NCI-H2081 treated with DMSO at 0.1 percent for 48 hours (cell line): ENCODE data around the gene CNST.
A peak's percentile ranks its signal among the peaks of the same experiment; 100 is the strongest.
"Not testable (repeated sequence)": the region's sequence is repeated elsewhere in the genome, so short reads cannot be mapped to it uniquely, and the experiment has no call there.

ENCODE experiments used
- DNase-seq: peaks from one replicate; lab custom pipeline; 2025; lab: John Stamatoyannopoulos, UW

Gene CNST

DNA sequence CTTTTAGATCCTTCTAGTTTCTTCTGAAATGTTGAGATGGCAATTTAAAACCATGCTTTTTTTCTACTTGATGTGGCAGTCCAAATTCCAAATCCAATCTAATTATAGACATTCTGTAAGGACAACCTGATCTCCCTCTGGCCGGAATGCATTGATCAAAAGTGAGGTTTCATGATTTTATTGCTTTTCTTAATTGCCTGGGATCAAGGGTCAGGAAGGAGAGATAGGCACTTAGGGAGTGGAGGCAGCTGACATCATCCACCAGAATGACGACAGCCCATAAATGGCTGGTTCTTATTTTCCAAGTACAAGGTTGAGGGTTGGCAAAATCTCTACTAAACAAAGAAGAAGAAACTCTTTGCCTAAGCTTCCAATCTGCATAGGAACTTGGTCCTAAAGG, 111.6 kb downstream of the CNST start:
- DNase-seq = no peak

DNA sequence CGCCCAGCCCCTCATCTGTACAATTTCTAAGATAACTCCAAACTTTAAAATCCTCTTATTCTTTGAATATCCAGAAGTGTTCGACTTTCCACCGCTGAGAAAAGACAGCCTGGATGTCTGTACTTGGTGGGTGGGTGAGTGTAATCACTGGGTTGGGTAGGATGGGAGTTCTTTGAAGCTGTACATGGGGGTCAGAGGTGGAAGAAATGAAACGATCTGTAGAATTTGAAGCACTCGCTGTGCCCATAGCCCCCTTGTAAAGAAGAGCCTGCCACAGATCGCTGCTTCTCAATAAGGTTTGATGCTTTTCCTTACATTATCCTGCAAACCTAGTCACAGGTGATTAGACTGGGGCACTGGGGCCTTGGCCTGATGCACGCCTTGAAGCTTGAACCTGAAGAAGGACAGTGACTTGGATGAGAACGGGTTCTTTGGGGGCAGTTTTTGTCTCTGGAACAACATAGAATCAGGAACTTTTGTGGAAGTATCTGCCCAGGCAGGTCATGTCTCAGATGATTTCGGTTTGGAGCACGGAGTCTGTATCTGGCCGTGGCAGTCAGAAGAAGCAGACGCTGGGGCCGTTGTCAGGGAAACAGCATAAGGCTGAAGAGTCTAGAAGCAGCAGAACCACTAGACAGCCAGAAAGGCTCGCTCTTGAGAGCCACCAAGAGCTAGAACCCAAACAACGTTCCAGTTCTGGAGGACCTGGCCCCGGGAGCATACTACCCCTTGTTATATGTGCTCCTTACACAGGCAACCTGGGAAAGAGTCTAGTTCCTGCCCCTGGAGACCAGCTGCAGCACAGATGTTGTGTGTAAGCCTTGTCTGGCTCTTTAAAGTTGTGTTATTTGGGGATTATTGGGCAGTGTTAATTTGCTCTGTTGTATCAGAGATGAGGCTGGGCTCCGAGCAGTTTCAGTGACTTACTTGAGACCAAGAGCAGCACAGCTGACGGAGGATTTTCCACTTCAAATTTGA, 112.8 kb downstream of the CNST start:
- no peak for DNase-seq

DNA sequence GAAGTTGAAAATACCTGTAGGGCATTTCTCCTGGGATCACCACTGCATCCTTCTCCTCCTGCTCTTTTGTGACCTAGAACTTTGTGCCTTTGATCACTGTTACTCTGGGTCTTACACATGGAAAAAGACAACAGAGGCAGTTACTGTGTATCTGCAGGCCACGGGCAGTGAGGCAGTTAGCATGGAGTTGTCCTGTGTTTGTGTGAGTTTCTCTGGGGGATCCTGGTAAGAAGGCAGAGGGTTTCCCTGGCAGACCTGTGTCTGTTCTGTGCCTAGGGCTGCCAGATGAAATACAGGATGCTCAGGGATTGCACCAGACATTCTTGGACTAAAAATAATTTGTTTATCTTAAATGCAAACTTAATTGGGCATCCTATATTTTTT, 113.5 kb downstream of the CNST start:
- DNase-seq = no peak

DNA sequence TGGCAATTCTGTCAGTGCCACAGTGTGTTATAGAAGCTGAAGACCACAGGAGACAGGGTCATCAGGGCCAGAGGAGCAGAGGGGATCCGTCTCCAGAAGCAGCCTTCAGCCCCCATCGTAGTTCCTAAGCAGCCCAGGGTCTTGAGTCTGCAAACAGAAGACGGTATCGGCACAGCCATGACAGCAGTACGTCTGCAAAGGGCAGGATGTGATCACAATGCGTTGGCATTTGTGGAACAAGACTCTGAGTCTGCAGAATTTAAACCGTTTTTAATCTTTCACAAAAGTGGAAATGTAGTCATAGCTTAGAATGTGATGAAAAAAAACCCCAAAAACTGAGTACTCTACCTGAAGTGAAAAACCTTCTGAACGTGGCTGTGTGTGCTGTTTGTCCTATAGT, 113.9 kb downstream of the CNST start:
- no peak for DNase-seq

DNA sequence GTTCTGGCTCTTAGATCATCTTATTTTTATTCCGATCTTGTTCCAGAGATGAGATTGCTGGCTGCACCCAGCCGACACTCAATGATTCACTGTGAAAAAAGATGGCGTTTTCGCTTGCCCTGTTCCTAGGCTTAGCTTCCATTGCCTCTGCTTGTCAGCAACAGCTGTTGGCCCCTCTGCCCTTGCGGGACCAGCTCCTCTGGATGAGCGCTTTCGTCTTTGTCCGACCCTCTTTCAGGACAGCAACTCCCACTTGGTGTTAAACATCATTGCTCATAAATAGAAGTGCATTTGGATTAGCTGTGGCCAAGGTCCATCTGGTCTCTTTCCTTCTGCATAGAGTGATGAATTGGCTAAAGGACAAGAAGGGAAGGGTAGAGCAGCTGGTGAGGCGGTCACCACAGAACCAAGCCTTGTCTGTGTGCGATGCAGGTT, 114.5 kb downstream of the CNST start:
- no peak for DNase-seq

DNA sequence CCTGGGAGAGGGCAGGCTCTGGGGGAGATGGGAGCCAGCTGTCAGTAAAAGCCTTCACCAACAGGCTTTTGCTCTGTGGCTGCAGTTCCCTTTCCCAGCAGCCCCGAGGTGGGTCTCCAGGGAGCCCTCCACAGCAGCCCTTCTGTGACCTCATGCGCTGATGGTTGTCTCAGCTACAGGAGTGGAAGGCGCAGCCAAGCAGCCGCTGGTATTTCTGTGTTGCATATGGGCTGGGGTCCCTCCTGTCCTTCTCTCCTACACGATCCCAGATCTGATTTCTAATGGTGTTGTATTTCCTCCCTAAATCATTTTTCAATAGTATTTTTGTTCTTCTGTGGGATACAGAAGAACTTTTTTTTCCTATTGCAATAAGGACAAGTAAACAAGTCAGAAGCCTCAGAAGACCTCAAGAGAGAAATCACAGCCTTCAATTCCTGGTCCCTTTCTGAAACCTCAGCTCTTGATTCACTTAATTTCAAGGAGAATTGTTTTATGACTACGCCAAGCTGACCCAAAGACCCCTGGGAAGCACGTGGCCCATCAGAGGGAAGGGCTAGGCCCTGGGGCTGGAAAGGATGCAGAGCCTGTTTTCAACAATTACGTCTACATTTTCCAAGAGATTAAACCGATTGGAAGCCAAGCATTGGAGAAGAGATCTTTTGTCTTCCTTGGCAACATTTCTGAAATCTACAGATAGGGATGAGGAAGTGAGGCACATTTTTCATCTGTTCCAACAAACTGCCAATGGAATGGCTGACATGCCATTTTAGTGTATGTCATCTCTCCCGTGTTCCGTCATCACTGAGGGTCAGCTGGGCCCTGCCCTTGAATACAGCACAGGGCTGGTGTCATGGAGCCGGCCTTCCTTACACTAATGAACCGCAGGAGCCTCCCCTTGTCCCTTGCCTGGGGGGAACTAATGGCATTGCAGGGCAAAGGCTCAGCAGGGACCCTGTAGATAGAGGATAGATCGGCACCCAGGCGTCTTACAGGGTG, 115.9 kb downstream of the CNST start:
- DNase-seq = no peak

DNA sequence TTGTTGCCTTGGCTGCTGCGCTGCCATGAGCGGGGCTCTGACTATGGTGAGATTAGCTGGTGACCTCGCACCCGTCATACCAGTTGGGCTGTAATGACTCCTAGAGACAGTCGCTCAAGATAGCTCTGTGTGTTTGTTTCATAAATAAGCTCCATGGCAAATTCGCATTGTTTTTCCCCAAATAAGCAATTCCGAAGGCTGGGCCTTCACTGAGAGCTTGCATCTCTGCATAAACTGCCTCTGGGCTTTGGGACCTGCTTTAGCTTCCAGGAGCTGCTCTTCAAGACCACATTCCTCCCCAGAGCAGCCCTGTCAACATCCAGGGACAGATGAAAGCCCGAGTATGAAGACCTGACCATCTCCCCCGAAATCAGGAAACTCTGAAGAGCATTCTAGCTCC, 117.3 kb downstream of the CNST start:
- no peak for DNase-seq

DNA sequence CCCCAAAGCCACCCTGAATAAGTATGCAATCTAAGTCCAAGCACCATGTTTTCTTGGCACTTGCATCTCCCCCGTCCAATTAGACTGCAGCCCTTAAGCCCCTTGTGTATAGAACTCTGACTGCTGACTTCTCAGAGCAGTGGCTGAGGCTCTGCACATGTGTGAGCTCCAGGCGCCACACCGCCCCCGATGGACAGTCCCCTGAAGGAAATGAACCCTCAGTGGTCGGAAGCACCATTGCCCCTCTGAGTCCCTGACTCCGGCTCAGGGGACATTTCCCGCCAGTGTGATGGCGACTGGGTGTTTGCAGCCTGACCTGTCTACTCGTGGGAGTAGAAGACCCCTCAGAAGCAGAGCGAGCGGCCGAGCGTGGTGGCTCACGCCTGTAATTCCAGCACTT, 120.7 kb downstream of the CNST start:
- DNase-seq = no peak

DNA sequence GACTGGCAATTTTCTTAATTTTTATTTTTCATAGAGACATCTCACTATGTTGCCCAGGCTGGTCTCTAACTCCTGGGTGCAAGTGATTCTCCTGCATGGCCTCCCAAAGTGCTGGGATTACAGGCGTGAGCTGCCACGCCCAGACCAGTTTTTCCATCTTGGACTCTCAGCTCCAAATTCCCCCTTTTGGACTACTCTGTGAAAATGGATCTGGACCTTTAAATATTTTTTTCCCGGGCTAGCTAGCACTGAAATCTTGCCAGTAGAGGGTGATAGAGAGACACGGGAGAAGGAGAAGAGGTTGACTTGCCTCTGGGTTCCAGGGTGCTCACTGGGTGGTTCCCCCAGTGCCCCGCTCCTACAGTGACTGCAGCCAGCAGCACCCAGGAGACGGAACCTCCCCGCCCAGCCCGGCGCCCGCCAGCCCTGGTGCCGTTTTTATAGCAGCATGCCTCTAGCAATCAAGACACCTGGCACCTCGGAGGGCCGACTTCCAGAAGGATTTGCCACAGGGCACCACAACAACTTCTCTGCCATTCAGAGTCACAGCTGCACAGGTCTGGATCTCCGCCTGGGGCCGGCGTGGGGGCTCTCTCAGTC, 123.3 kb downstream of the CNST start:
- peak; percentile 80 for DNase-seq

DNA sequence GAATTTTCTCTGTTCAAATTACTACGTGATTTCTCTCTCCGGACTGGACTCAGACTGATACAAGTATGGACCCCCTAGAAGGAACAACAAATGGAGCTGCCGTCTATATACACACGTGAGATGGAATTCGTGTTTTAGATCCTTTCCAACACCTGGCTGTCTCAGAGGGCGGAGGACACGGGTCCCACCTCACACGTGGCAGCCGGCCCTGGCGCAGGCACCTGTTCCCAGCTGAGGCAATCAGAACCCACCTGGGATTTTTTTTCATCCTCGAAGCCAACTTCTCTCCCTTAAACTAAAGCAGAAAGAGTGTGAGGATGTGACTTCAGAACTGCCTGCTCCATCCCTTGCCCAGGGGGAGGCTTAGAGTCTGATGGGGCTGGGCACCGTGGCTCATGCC, 123.8 kb downstream of the CNST start:
- DNase-seq = no peak

DNA sequence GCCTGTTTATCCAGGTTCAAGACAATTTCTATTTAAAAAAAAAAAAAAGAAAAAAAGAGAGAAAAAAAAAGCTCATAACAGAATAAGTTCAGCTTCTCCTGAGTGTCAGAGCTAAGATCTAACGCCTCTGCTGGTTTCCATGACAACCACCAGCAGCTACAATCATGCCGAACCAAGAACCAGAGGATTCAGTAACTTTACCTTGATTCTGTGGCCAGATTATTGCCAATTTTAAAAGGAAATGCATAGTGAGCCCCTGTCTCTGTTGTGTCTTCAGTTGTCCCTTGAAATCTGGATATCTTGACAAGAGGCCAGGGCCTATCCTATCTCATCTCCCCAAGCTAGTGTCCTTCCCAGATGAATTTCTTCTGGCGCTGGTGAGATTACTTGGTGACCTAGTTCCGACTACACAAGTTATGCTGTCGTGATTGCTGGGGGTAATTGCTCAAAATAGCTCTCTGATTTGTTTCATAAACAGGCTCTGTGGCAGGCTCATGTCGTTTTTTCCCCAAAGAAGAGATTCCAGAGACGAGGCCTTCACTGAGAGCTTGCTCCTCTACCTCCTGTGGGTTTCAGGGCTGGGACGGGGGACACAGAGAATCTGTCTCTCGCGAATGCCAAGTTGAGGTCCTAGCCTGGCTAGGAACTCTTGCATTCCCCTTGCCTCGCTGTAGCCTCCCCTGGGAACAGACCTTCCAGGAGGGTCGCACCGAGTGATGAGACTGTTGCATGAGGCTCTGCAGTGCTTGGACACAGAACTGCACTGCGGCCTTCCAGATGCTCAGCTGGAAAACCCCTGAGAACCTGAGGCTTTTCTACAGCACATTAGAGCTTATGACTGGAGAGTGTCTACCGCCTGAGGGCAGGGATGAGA, 125.6 kb downstream of the CNST start:
- DNase-seq = no peak

DNA sequence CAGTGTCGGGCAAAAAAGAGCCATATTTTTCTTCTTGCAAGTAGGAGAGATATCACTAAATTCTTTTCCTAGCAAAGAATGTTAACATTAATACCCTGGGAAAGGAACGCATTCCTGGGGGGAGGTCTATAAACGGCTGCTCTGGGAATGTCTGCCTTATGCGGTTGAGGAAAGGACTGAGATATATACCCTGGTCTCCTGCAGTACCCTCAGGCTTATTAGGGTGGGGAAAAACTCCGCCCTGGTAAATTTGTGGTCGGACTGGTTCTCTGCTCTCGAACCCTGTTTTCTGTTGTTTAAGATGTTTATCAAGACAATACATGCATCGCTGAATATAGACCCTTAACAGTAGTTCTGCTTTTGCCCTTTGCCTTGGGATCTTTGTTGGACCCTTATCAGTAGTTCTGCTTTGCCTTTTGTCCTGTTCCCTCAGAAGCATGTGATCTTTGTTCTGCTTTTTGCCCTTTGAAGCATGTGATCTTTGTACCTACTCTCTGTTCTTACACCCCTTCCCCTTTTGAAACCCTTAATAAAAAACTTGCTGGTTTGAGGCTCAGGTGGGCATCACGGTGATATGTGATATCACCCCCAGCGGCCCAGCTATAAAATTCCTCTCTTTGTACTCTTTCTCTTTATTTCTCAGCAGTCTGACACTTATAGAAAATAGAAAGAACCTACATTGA, 128.1 kb downstream of the CNST start:
- DNase-seq = not testable (repeated sequence)

DNA sequence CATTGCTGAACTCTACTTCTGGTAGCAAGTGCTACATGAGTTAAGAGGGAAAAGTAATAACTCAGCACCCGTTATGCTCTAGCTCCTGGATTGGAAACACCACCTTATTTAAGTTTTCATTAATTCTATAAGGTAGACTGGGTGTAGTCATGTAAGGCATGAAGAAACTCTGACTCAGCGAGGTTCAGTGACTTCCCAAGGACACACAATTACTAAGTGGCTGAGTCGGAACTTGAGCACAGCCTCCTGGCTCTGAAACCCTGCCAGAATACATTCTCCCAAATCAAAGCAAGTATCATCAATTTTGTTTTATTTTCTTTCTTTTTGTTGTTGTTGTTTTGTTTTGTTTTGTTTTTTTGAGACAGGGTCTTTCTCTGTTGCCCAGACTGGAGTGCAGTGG, 128.9 kb downstream of the CNST start:
- no peak for DNase-seq

DNA sequence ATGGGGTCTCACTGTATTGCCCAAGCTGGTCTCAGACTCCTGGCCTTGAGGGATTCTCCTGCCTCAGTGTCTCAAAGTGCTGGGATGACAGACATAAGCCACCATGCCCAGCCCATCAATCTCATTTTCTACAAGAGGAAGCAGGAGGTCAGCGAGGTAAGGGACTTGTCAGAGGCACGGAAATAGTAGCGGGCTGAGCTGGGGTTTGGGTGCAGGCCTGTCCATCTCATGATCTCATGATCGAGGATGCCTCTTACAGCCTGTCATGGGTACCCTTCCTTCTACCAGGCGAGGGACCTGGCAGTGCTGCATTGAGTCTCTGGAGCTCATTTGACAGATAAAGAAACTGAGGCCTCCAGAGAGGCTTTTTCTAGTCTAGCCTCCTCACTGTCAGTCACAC, 129.4 kb downstream of the CNST start:
- DNase-seq = no peak

DNA sequence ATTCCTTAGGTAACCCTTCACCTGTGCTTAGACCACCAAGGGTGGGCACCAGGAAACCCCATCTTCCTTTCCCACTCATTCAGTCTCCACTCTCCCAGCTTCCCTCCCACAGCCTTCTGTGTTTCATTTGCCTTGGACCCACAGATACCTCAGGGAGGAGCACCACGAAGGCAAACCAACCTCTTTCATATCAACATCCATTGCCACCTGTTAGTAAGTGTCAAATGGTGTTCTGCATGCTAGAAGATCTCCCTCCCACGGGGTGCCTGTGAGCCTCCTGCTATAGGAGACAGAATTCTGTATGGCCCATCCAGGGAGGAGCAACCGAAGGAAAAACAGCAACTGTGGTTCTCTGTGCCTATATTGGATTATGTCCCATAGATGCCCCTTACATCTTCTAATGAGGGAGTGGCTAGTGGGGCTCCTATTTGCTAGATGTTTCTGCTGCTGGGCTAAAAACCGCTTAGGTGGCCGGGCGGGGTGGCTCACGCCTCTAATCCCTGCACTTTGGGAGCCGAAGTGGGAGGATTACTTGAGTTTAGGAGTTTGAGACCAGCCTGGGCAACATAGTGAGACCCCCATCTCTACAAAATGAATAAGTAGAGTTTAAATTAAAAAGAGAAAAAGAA, 132.3 kb downstream of the CNST start:
- no peak for DNase-seq

DNA sequence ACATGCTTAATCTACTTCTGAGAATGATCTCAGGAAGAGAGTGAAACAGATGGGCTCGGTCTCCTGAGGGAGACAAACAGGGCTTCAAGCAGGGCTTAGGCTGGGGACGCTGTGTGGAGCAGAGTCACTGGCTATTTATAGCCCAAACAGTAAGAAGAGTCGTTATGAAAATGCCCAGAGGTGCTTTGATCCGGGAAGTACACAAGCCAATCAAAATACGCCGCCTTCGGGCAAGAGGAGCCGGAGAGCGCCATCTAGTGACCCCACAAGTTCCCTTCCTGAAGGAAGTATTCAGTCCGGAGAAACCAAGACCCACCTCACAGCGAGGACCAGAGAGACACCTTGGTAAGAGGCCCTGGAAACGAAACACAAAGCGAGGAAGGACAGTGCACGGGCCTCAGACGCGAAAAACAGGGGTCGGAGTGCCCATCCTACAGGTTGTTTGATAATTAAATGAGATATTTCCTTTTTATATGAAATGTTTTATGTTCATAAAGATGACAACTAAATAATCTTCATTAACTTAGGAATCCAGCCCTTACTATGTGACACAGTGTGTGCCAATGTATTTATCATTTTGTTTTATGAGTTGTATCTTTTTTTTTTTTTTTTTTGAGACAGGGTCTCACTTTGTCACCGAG, 133.0 kb downstream of the CNST start:
- peak; percentile 82 for DNase-seq

DNA sequence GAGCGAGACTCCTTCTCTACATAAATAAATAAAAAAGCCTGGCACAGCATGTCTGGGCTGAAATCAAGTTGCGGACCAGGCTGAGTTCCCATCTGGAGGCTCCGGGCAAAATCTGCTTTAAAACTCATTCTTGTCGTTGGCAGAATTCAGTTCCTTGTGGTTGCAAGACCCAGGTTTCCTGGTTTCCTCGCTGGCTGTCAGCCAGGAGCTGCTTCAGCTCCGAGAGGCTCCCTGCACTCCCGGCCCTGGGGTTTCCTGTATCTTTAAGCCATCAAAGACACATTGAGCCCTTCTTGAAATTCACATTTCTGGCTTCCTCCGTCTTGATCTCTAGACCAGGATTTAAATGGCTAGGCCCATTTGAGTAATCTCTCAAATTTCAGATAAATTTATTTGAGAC, 137.3 kb downstream of the CNST start:
- DNase-seq = no peak

DNA sequence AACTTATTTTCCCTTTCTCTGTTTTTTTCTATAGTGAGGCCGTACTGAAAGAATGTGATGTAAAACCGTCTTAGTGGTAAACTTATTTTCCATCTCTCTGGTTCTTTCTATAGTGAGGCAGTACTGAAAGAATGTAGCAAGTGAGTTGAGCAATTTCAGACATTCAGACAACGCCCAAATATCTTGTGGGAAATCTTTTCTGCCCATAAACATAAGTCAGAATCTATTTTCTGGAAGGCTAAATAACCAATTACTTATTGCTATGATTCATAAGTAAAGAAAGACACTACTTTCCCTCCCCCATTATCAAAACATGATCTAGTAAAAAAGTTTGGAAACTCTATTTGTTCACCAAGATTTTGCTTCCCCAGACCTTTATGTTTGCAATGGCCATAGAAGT, 139.1 kb downstream of the CNST start:
- no peak for DNase-seq

DNA sequence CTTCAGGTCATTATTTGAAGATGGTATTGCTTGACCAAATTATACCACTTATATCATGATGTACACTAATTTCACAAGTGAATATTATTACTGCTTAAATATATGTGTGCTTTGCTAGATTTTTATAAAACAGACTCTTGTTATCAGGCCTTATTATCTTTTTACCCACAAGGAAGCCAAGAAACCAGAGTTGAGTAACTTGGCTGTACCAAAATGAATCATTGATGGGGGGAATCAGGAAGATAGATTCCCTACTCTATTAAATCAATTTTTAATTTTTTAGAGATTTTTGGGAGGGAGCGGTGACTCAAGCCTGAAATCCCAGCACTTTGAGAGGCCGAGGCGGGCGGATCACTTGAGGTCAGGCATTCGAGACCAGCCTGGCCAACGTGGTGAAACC, 141.9 kb downstream of the CNST start:
- no peak for DNase-seq

DNA sequence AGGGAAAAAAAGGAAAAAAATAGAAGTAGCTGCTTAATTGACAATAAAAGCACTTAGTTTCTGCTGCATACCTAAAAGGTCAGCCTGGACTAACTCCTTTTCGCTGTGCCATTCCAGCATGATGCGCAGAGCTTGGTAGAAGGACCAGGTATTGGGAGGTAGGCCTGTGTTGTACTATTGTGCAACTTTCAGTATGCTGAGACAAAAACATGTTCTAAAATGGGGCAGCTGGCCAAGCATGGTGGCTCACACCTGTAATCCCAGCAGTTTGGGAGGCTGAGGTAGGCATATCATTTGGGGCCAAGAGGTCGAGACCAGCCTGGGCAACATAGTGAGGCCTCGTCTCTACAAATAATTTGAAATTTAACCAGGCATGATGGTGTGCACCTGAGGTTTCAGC, 142.9 kb downstream of the CNST start:
- no peak for DNase-seq
